Trophoblast cell (in vitro differentiated cells and primary cell): ENCODE data around the gene MED8.

Source experiments
- DNase-seq, 2 donors: peaks; one replicate each; pipeline ENCODE4 v3.0.0-alpha.2; 2016
- H2AFZ ChIP-seq: 2 replicates; pipeline ENCODE4 v1.6.1; 2013; ENCODE audit warnings: low read length, moderate library complexity, mild to moderate bottlenecking; ENCODE audit not compliant: insufficient read depth, poor library complexity
- H2AK5ac ChIP-seq: 2 replicates; pipeline ENCODE4 v1.6.1; 2013; ENCODE audit warnings: mild to moderate bottlenecking, low read length
- H2BK120ac ChIP-seq: 2 replicates; pipeline ENCODE4 v1.6.1; 2013; ENCODE audit warnings: low read length, mild to moderate bottlenecking, moderate library complexity; ENCODE audit not compliant: insufficient read depth, poor library complexity
- H2BK12ac ChIP-seq: 2 replicates; pipeline ENCODE4 v1.6.1; 2013; ENCODE audit warnings: mild to moderate bottlenecking, low read length, moderate library complexity
- H2BK5ac ChIP-seq: 2 replicates; pipeline ENCODE4 v1.6.1; 2013; ENCODE audit warnings: low read length, low read depth, moderate library complexity, mild to moderate bottlenecking; ENCODE audit not compliant: poor library complexity
- H3K14ac ChIP-seq: 2 replicates; pipeline ENCODE4 v1.6.1; 2013; ENCODE audit warnings: mild to moderate bottlenecking, low read length
- H3K18ac ChIP-seq: 2 replicates; pipeline ENCODE4 v1.6.1; 2013; ENCODE audit warnings: mild to moderate bottlenecking, low read length
- H3K23ac ChIP-seq: 2 replicates; pipeline ENCODE4 v1.6.1; 2013; ENCODE audit warnings: low read length
- H3K27ac ChIP-seq: 2 replicates; pipeline ENCODE4 v1.5.1; 2013; ENCODE audit warnings: low read depth, mild to moderate bottlenecking, inconsistent platforms, low read length, moderate library complexity
- H3K27me3 ChIP-seq: 2 replicates; pipeline ENCODE4 v1.6.1; 2013; ENCODE audit warnings: inconsistent platforms, mild to moderate bottlenecking, low read length, moderate library complexity; ENCODE audit not compliant: insufficient read depth
- H3K36me3 ChIP-seq, 2 experiments: 1 replicate in 1 of 2; 2 replicates in 1 of 2; pipeline ENCODE4 v1.6.1; 2013; ENCODE audit warnings: low read length in 2 of 2, mild to moderate bottlenecking in 2 of 2, moderate library complexity in 1 of 2; ENCODE audit not compliant: insufficient read depth in 2 of 2, control insufficient read depth in 1 of 2
- H3K4ac ChIP-seq: 2 replicates; pipeline ENCODE4 v1.6.1; 2013; ENCODE audit warnings: low read depth, mild to moderate bottlenecking, low read length, moderate library complexity
- H3K4me1 ChIP-seq, 2 experiments: 1 replicate in 1 of 2; 2 replicates in 1 of 2; pipeline ENCODE4 v1.6.1; 2013; ENCODE audit warnings: low read length in 2 of 2, mild to moderate bottlenecking in 2 of 2, moderate library complexity in 1 of 2; ENCODE audit not compliant: insufficient read depth in 2 of 2, control insufficient read depth in 1 of 2
- H3K4me2 ChIP-seq: 2 replicates; pipeline ENCODE4 v1.6.1; 2013; ENCODE audit warnings: inconsistent platforms, mild to moderate bottlenecking, low read length, moderate library complexity
- H3K4me3 ChIP-seq: 2 replicates; pipeline ENCODE4 v1.5.1; 2013; ENCODE audit warnings: mild to moderate bottlenecking, low read depth, low read length, inconsistent platforms
- H3K79me1 ChIP-seq: one replicate; pipeline ENCODE4 v1.6.1; 2013; ENCODE audit warnings: low read length
- H3K79me2 ChIP-seq: 2 replicates; pipeline ENCODE4 v1.6.1; 2013; ENCODE audit warnings: low read length, mild to moderate bottlenecking; ENCODE audit not compliant: control insufficient read depth, insufficient read depth, poor library complexity
- H3K9ac ChIP-seq: 2 replicates; pipeline ENCODE4 v1.6.1; 2013; ENCODE audit warnings: mild to moderate bottlenecking, low read length
- H3K9me3 ChIP-seq: 2 replicates; pipeline ENCODE4 v1.6.1; 2013; ENCODE audit warnings: low read depth, mild to moderate bottlenecking, control low read depth, inconsistent platforms, low read length; ENCODE audit not compliant: insufficient read depth
- H4K12ac ChIP-seq: 2 replicates; pipeline ENCODE4 v1.6.1; 2013; ENCODE audit warnings: low read depth, mild to moderate bottlenecking, low read length, moderate library complexity
- H4K8ac ChIP-seq: 2 replicates; pipeline ENCODE4 v1.6.1; 2013; ENCODE audit warnings: low read depth, mild to moderate bottlenecking, low read length, moderate library complexity
- H4K91ac ChIP-seq: one replicate; pipeline ENCODE4 v1.6.1; 2013; ENCODE audit warnings: low read depth, mild to moderate bottlenecking, low read length, moderate library complexity
- WGBS: extraction: QIAGEN DNeasy Blood & Tissue Kit; methylation state at CpG from one replicate; pipeline ENCODE4 v1.1.7; 2013; ENCODE audit warnings: missing lambda C conversion rate; ENCODE audit not compliant: insufficient read length, insufficient coverage; ENCODE audit errors: extremely low coverage; 5-methylcytosine and 5-hydroxymethylcytosine counted together

MED8 gene

DNA sequence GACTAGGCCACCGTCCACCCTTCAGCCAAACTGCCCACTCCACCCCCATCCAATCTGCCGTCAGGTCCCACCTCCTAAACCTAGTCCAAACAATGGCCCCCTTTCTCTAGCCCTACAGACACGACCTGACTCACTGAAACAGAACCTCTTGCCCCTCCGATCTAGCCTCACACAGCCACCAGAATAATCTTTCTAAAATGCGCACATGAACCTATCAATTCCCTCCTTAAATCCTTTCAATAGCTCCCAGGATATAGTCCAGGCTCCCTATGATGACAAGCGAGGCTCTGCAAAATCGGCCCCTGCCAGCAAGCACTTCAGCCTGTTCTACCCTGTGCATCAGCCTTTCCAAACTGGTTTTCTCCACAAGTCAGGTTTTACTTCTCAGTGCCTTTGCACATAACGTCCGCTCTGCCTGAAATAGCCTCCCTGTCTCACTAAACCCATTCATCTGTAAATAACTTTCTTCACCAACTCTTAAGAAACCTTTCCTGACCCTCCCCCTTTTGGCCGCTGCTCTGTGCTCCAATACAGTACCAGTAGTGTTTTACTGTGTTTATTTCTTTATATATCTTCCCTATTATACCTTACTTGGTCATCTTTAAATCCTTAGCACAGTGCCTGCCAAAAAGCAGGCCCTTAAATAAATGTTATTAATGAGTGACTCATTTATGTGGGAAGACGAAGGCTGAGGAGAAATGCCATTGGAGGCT, 39.9 kb downstream of the MED8 start:
- WGBS: no CpG with 5 or more reads among the region's 11 CpGs
- peaks cover 3 to 4% of the 10 kb centered on the region in 2 experiments for H3K4me1 ChIP-seq
- H3K79me1 ChIP-seq: peaks cover 9% of the 10 kb centered on the region
- peak overlapping the region; percentile 39 for H4K8ac ChIP-seq
- no peak overlapping the region for H3K23ac ChIP-seq
- peak overlapping the region; percentile 31 for H4K91ac ChIP-seq
- no peak overlapping the region for H2BK5ac ChIP-seq
- no peak overlapping the region for H3K4ac ChIP-seq
- H4K12ac ChIP-seq: no peak overlapping the region
- H2AFZ ChIP-seq: peak overlapping the region; percentile 41
- H3K27ac ChIP-seq: peak overlapping the region; percentile 65
- no peak overlapping the region for H3K4me3 ChIP-seq
- no peaks in the 10 kb centered on the region for H3K27me3 ChIP-seq
- H2BK12ac ChIP-seq: no peak overlapping the region
- DNase-seq: no peak
- H3K18ac ChIP-seq: no peak overlapping the region
- no peak overlapping the region for H2BK120ac ChIP-seq
- H3K9ac ChIP-seq: no peak overlapping the region
- H3K14ac ChIP-seq: no peak overlapping the region
- peak overlapping the region; percentile 82 for H3K4me2 ChIP-seq
- H2AK5ac ChIP-seq: no peak overlapping the region
- no peaks in the 10 kb centered on the region for H3K9me3 ChIP-seq
- no peaks in the 10 kb centered on the region for H3K36me3 ChIP-seq
- peaks cover 7% of the 10 kb centered on the region for H3K79me2 ChIP-seq

DNA sequence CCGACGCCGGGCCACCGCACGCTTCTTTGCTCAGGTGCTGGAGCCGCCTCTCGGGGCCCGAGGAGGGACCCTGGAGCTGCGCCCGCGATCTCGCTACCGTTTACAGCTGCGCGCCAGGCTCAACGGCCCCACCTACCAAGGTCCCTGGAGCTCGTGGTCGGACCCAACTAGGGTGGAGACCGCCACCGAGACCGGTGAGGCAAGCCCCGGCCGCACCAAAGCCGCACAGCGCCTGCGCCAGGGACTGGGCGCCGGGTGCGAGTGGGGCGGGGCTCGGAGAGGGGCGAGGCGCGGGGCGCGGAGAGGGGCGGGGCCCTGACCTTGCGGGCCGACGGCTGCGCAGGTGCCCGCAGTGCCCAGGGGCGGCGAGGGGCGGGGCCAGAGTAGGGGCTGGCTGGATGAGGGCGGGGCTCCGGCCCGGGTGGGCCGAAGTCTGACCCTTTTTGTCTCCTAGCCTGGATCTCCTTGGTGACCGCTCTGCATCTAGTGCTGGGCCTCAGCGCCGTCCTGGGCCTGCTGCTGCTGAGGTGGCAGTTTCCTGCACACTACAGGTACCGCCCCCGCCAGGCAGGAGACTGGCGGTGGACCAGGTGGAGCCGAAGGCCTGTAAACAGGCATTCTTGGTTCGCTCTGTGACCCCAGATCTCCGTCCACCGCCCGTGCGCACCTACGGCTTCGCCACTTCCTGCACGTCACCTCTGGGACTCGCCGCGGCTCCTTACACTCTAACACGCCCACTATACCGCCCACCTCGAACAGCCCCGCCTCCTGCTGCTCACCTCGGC, 40.6 kb downstream of the MED8 start:
- no CpG with 5 or more reads among the region's 72 CpGs for WGBS
- H3K79me1 ChIP-seq: peaks cover 9% of the 10 kb centered on the region
- peak overlapping the region; percentile 94 for H2AFZ ChIP-seq
- no peaks in the 10 kb centered on the region for H3K27me3 ChIP-seq
- no peak overlapping the region for H3K23ac ChIP-seq
- H3K18ac ChIP-seq: peak overlapping the region; percentile 79
- H4K91ac ChIP-seq: peak overlapping the region; percentile 98
- peak overlapping the region; percentile 82 for H3K4me2 ChIP-seq
- peak overlapping the region; percentile 82 for H2BK120ac ChIP-seq
- peak overlapping the region; percentile 94 for H3K14ac ChIP-seq
- H3K4me1 ChIP-seq: peaks cover 3 to 4% of the 10 kb centered on the region in 2 experiments
- peaks cover 7% of the 10 kb centered on the region for H3K79me2 ChIP-seq
- H2AK5ac ChIP-seq: no peak overlapping the region
- H3K4me3 ChIP-seq: peak overlapping the region; percentile 83
- peak overlapping the region; percentile 92 for H2BK5ac ChIP-seq
- H2BK12ac ChIP-seq: peak overlapping the region; percentile 41
- no peaks in the 10 kb centered on the region for H3K9me3 ChIP-seq
- peak overlapping the region; percentile 96 for H3K27ac ChIP-seq
- H3K36me3 ChIP-seq: no peaks in the 10 kb centered on the region
- peak overlapping the region; percentile 91 for H4K12ac ChIP-seq
- H3K4ac ChIP-seq: peak overlapping the region; percentile 66
- peak; percentile 87 to 89 for DNase-seq
- H3K9ac ChIP-seq: peak overlapping the region; percentile 91
- H4K8ac ChIP-seq: peak overlapping the region; percentile 98

DNA sequence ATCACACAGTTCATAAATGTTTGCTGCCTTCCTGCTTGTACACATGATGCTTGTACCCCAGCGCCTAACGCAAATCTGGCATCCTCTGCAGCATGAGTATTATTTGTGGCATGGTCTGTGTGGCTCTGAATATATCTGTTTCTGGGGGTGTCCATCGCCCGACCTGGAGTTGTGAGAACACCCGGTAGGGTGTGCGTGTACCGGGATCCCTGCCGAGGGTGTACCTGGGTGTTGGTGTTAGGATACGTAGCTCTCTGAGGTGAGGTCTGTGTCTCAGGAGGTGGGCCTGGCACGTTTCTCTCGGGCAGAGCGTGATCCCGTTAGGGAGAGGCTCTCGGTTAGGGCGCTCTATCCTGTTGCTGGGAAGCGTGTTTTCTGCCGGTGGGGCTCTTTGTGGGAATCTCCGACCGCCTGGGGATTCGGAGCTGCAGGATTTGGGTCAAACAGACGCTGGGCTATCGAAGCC, 41.2 kb downstream of the MED8 start:
- peaks cover 7% of the 10 kb centered on the region for H3K79me2 ChIP-seq
- H3K18ac ChIP-seq: peak overlapping the region; percentile 77
- peak overlapping the region; percentile 70 for H3K27ac ChIP-seq
- peak overlapping the region; percentile 74 for H2AFZ ChIP-seq
- H4K12ac ChIP-seq: peak overlapping the region; percentile 91
- H3K36me3 ChIP-seq: no peaks in the 10 kb centered on the region
- peak overlapping the region; percentile 82 for H3K14ac ChIP-seq
- H2BK12ac ChIP-seq: peak overlapping the region; percentile 68
- peak overlapping the region; percentile 95 for H4K8ac ChIP-seq
- DNase-seq: peak in 1 of 2 donors; percentile 0
- peak overlapping the region; percentile 64 for H4K91ac ChIP-seq
- H3K4me1 ChIP-seq: peaks cover 3 to 4% of the 10 kb centered on the region in 2 experiments
- no peaks in the 10 kb centered on the region for H3K9me3 ChIP-seq
- WGBS: no CpG with 5 or more reads among the region's 22 CpGs
- H3K23ac ChIP-seq: no peak overlapping the region
- H3K79me1 ChIP-seq: peaks cover 9% of the 10 kb centered on the region
- no peaks in the 10 kb centered on the region for H3K27me3 ChIP-seq
- peak overlapping the region; percentile 64 for H2AK5ac ChIP-seq
- peak overlapping the region; percentile 65 for H3K4ac ChIP-seq
- H3K9ac ChIP-seq: peak overlapping the region; percentile 76
- peak overlapping the region; percentile 82 for H3K4me2 ChIP-seq
- peak overlapping the region; percentile 26 for H2BK120ac ChIP-seq
- peak overlapping the region; percentile 32 for H2BK5ac ChIP-seq
- peak overlapping the region; percentile 67 for H3K4me3 ChIP-seq

DNA sequence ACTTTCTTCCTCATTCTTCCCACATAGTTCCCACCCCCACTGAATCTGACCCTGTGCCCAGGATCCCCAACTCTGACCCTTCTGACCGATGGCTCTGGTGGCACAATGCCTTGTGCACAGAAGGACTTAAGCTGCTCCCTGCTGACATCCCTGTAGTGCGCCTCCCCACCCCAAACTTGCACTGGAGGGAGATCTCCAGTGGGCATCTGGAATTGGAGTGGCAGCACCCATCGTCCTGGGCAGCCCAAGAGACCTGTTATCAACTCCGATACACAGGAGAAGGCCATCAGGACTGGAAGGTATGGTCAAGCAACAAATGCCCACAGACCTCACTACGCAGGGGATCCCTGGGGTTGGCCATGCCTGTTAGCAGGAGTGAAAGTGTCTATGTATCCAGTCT, 43.0 kb downstream of the MED8 start:
- H3K4me1 ChIP-seq: peaks cover 3 to 4% of the 10 kb centered on the region in 2 experiments

More for the DNA sequence above, 43.0 kb downstream of the MED8 start:
- no peaks in the 10 kb centered on the region for H3K36me3 ChIP-seq
- H3K79me1 ChIP-seq: peaks cover 9% of the 10 kb centered on the region
- no peak overlapping the region for H2AFZ ChIP-seq
- H2BK120ac ChIP-seq: no peak overlapping the region
- H3K79me2 ChIP-seq: peaks cover 7% of the 10 kb centered on the region
- H3K9me3 ChIP-seq: no peaks in the 10 kb centered on the region
- no peak overlapping the region for H2BK5ac ChIP-seq
- H3K27me3 ChIP-seq: no peaks in the 10 kb centered on the region
- H3K18ac ChIP-seq: no peak overlapping the region
- H2BK12ac ChIP-seq: no peak overlapping the region
- H4K12ac ChIP-seq: no peak overlapping the region
- no peak overlapping the region for H4K8ac ChIP-seq
- H3K14ac ChIP-seq: no peak overlapping the region
- no peak overlapping the region for H3K4ac ChIP-seq
- no peak overlapping the region for H3K4me3 ChIP-seq
- H3K4me2 ChIP-seq: no peak overlapping the region
- H3K9ac ChIP-seq: no peak overlapping the region
- no peak for DNase-seq
- H4K91ac ChIP-seq: no peak overlapping the region
- no CpG with 5 or more reads among the region's 5 CpGs for WGBS
- no peak overlapping the region for H3K23ac ChIP-seq
- H3K27ac ChIP-seq: no peak overlapping the region
- no peak overlapping the region for H2AK5ac ChIP-seq
